GM19438 (cell line): ENCODE data around the gene LRTM2.

Source experiments
- ATAC-seq: cut with Tn5 transposase; IDR thresholded peaks from one replicate; pipeline ENCODE4 v1.9.1; 2021; ENCODE audit warnings: low read depth; ENCODE audit not compliant: unreplicated experiment

Gene LRTM2

GRCh38 chr12:1879633-1880032 lies 59.3 kb downstream of the LRTM2 start:
- ATAC-seq: no peak

GRCh38 chr12:1880153-1880845 lies 59.9 kb downstream of the LRTM2 start:
- ATAC-seq: no peak

GRCh38 chr12:1880876-1881275 lies 60.5 kb downstream of the LRTM2 start:
- ATAC-seq: no peak

- no peak for ATAC-seq
Measured at GRCh38 chr12:1881301-1881700, 60.9 kb downstream of the LRTM2 start.

- no peak for ATAC-seq
Measured at GRCh38 chr12:1881936-1882335, 61.6 kb downstream of the LRTM2 start.

GRCh38 chr12:1882405-1882804 lies 62.0 kb downstream of the LRTM2 start:
- no peak for ATAC-seq

- ATAC-seq: no peak
Measured at GRCh38 chr12:1882850-1883470, 62.6 kb downstream of the LRTM2 start.

GRCh38 chr12:1883513-1883912 lies 63.1 kb downstream of the LRTM2 start:
- no peak for ATAC-seq

- ATAC-seq: no peak
Measured at GRCh38 chr12:1884651-1885050, 64.3 kb downstream of the LRTM2 start.

GRCh38 chr12:1885082-1885596 lies 64.8 kb downstream of the LRTM2 start:
- ATAC-seq: no peak

GRCh38 chr12:1885599-1886245 lies 65.4 kb downstream of the LRTM2 start:
- no peak for ATAC-seq
